Cardiac fibroblast (primary cell): ENCODE results near the gene TSPAN2.

Experiments
- DNase-seq, 2 donors: peaks; one replicate each; pipeline versions ENCODE4 v3.0.0 to v3.0.0-alpha.2; 2010; ENCODE audit warnings: low read depth in 2 of 2
- H3K4me3 ChIP-seq, 2 donors: replicated peaks in 1 of 2; 1 replicate in 1 of 2; 2 replicates in 1 of 2; pipeline ENCODE4 v1.5.1; 2011; ENCODE audit warnings: low read depth in 2 of 2, low read length in 2 of 2, mild to moderate bottlenecking in 2 of 2, moderate library complexity in 1 of 2
- TF ChIP-seq, protein P1 (sequence below): IDR thresholded peaks from one replicate; pipeline ENCODE4 v1.5.1; 2011; ENCODE audit warnings: low read depth, mild to moderate bottlenecking, low read length, inconsistent platforms

TSPAN2 gene

DNA sequence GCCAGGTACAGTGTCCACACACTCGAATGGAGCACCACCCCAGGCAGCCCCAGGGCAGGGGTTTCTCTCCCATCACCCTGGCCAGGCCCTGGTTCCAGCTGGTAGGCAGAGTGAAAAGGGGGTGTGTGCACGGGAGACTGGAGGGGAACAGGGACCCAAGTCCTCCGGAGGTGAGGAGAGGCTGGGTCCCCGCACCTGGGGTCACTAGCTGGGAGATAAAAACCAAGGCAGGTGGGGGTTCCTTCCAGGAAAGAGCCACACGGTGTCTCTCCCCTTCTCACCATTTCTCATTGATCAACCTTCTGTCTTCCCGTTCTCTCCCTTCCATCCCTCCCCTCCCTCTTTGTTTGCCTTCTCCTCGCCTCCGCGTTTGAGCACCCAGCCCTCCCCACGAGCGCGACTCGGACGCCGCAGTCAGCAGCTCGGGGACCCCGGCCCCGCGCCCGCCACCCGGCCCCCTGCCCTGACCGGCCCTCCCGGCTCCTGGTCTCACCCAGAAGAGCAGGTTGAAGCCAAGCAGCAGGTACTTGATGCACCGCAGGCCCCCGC is 358 bp downstream of the TSPAN2 start:
- TF ChIP-seq, protein P1, sequence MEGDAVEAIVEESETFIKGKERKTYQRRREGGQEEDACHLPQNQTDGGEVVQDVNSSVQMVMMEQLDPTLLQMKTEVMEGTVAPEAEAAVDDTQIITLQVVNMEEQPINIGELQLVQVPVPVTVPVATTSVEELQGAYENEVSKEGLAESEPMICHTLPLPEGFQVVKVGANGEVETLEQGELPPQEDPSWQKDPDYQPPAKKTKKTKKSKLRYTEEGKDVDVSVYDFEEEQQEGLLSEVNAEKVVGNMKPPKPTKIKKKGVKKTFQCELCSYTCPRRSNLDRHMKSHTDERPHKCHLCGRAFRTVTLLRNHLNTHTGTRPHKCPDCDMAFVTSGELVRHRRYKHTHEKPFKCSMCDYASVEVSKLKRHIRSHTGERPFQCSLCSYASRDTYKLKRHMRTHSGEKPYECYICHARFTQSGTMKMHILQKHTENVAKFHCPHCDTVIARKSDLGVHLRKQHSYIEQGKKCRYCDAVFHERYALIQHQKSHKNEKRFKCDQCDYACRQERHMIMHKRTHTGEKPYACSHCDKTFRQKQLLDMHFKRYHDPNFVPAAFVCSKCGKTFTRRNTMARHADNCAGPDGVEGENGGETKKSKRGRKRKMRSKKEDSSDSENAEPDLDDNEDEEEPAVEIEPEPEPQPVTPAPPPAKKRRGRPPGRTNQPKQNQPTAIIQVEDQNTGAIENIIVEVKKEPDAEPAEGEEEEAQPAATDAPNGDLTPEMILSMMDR: no peak

DNA sequence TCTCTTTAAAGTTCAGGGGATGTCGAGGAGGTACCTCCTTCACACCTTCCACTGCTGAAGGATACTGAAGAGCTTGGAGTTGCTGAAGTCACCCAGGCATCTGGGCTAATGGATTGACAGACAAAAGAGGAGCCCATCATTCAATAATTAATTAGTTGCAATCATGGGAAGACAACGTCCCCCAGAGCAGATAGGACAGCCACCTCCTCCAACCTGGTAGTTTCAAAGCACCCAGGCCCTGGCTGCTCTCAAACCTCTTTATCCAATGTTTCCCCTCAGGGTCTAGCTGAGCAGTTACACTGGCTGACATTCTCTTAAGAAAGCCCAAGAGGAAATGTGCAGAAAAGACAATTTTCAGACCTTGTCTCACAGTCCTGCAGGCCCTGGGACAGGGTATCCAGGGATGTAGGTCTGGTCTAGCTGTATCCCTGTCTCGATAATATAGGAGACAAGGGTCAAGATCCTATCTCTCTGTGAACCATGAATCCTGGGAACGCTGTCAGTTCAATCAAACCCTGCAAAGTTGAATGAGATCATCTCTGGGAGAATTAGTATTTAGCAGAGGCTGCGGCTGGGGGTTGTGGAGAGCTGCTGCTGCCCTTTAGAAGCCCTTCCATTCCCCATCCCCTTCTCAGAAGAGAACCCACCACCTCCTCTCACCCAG is 1.1 kb downstream of the TSPAN2 start:
- TF ChIP-seq, protein P1: no peak
- no peak for DNase-seq
- no peak overlapping the region for H3K4me3 ChIP-seq

More for the DNA sequence above, 358 bp downstream of the TSPAN2 start:
- DNase-seq: no peak
- peak overlapping the region in 1 of 2 donors; percentile 4 for H3K4me3 ChIP-seq

DNA sequence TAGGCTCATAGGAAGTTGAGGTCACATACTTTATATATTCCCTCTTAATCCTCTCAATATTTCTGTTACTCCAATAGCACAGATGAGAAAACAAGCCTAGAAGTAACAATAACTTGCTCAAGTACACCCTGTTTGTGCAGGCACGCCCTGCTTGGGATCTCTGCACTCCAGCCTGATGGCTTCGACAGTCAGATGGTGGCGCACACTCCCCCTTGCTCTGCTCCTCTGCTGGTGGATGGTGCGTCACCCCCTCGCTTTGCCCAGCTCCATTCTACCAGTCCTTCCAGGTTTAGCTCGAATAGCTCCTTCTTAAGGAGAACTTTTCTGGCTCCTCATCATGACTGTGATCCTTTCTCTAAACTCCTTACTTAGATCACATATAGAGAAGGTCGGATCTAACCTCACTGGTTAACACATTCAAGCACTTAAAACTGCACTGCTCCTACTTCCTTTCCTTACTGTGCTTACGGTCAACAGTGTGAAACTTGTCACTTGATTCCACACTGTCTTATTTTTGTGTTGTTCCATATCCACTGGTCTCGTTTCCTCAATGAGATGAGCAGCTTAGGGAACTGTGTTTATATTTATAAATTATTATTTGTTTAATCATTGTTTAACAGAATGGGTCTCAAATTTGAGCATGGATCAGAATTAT is 3.0 kb downstream of the TSPAN2 start:
- no peak overlapping the region for H3K4me3 ChIP-seq
- TF ChIP-seq, protein P1: no peak
- no peak for DNase-seq

DNA sequence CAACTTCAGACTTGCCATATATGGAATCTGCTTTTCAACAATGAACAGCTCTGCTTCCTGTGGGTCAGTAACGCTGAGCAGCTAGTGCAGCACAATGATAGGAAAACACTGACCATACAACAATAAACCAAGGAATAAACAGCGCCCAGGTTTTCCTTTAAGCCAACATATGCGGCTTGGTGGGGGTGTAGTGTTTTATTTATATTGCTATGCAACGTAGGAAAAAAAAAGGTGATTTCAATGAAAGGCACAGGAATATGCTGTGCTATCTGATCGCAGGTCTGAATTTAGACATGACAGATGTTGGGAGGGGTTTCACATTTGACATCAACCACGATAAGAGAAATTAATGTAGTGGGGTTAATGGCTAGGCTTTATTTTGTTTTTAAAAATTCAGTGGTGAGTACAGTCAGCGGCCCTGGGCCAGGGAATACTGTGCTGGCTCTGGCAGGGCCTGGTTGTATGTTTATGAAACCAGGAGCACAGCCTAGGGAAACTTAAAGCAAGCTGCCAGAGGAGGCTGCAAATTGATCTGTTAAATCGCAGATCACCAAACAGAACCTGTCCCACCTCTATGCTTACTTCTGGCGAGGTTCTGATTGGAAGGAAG is 4.3 kb downstream of the TSPAN2 start:
- H3K4me3 ChIP-seq: no peak overlapping the region
- TF ChIP-seq, protein P1: no peak
- DNase-seq: no peak

DNA sequence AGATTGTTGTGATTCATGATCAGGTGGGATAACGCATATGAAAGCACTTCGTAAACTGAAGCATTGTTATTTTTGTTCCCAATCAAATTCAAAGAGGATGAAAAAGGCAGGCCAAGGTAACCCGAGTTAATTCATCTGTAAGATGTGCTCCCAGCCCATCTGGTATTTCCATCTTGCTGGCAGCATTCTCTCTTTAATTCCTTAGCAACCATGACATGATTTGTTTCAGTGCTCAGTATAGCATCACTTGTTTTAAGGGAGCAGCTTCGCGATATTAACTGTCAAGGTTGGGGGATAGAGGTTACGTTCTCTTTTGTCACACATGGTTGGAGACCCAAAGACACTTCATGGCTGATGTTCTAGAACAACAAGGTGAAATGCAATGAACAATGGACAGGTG is 6.4 kb downstream of the TSPAN2 start:
- H3K4me3 ChIP-seq: no peak overlapping the region
- TF ChIP-seq, protein P1: no peak
- DNase-seq: no peak

DNA sequence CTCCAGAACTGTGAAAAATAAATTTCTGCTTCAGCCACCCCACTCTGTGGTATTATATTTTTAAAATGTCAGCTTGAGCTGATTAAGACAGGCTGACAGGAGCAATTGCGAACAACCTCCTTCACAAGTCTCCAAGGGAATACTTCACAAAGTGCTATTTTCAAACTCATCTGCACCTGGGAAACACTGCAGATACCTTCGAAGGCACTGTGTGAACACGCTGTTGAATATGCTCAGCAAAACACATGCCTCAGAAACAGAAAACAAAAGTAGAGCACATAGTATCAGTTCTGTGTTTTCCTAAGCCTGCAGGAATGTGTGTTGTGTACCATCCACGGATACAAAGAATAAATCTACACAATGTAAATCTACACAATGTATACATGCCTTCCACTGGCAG is 10.6 kb downstream of the TSPAN2 start:
- H3K4me3 ChIP-seq: no peak overlapping the region
- TF ChIP-seq, protein P1: no peak
- DNase-seq: no peak
